K562 treated with DMSO at 1 percent for 48 hours (cell line): ENCODE measurements around the gene RAB30. TPM values are rescaled to one million over a fixed set of nuclear protein-coding genes. Genes with fewer than 3 reads are reported as not detected.

Source experiments
- total RNA-seq: library from RNA; unstranded; fragments of 300-600 nt; gene quantifications from 2 replicates; pipeline ENCODE4 v1.2.3, GENCODE V29; 2022; ENCODE audit warnings: low replicate concordance; ENCODE audit errors: extremely low read depth

The RAB30 gene, protein sequence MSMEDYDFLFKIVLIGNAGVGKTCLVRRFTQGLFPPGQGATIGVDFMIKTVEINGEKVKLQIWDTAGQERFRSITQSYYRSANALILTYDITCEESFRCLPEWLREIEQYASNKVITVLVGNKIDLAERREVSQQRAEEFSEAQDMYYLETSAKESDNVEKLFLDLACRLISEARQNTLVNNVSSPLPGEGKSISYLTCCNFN
- total RNA-seq, result not detected in 2 replicates

DNA sequence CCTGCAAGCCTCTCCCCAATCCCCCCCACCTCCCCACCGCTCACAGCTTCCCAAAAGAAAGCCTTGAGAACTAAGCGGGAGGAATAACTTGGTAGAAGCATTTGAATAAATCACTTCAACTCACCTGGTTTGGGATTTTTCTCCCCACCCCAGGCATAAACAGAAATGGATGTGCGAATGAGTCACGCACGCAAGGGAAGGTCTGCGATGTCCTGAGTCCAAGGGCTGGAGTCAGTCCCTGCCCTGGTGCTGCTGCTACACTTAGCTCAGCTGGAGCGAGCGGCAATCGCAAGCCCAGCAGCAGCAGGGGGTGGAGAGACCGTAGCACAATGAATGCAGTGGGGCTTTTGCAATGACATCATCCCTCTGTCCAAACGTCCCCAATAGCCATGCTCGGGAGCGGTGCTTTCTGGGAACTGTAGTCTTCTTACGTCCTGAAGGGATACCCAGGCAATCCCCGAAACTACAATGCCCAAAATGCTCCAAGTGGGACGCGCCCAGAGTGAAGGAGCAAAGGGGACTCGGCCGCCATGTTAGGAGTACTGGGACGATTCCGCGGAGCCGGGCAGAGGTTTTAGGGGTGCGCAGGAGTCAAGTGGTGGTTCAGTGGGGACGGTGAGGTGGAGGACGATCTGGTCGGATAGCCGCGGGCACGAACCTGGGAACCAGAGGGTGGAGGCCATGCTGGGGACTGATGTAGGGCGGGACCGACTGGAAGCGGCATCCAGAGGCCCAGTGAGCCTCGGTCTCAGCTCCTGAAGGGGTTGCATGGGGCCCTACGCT lies at the start of gene RAB30:
TSS of gene RAB30 (minus strand) at position 331 of the 783 bp plus-strand sequence. CDS start 74,581 bp downstream, outside the sequence.

Other genes starting within 250 kb of the RAB30 start
- not detected in 2 replicates for gene PRCP, start 171.5 kb downstream of the RAB30 start, total RNA-seq
- not detected in 2 replicates for gene DDIAS, start 170.2 kb downstream of the RAB30 start, total RNA-seq
- not detected in 2 replicates for gene PCF11, start 85.2 kb upstream of the RAB30 start, total RNA-seq
- gene ANKRD42, start 121.8 kb upstream of the RAB30 start, total RNA-seq, result not detected in 2 replicates
- gene CCDC90B, start 214.5 kb upstream of the RAB30 start, total RNA-seq, result not detected in 2 replicates